Measurements from ENCODE around the gene RIC3. TPM values are rescaled to one million over a fixed set of nuclear protein-coding genes. Genes with fewer than 3 reads are reported as not detected.

The RIC3 gene
- total RNA-seq, 1 experiment from 2014 or later, result not detected

DNA sequence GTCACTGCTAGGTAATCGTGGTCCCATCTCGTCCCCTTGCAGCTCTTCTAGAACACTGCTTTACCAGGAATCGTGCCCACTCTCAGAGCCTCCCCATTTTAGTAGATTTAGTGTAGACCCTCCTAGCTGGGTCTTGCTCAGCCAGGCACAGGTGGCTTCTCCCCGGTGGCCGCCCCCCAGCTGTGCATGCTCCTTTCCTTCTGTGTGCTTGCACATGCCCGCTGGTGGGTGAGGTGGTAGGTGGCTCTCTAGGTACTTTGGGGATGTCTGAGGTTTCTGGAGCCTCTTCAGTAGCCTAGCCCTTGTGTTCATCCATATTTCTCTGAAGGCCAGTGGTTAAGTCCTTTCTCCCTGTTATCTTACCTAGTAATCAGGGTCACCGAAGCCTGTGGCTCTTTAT, 82.3 kb downstream of the RIC3 start:
- no peak overlapping the region for H3K4me3 ChIP-seq (ENCODE audit: low read depth, low read length, poor library complexity, severe bottlenecking)
- CTCF ChIA-PET, result interaction anchor here (1.5 kb wide), 1 partner anchor 80 kb away, joined by 3 read pairs; no protein-coding TSS in a partner anchor
- H3K9me3 ChIP-seq (ENCODE audit: low read depth, low read length, poor library complexity, severe bottlenecking), result no peaks in the 10 kb centered on the region
- no TSS peak for BruUV-seq (replicated peaks)
- H3K4me1 ChIP-seq (ENCODE audit: insufficient read depth, low read length, poor library complexity, severe bottlenecking), result no peaks in the 10 kb centered on the region
- DNase-seq (ENCODE audit: low spot score), result no peak
- H3K27ac ChIP-seq (ENCODE audit: low read depth, low read length, poor library complexity, severe bottlenecking), result no peak overlapping the region
- no peaks in the 10 kb centered on the region for H3K36me3 ChIP-seq (ENCODE audit: insufficient read depth, low read length, poor library complexity, severe bottlenecking)
- no peak for TF ChIP-seq EZH2 (IDR thresholded peaks at IDR 0.05; ENCODE audit: borderline replicate concordance, low read depth, low read length, poor library complexity, severe bottlenecking)
- TF ChIP-seq, protein P1, sequence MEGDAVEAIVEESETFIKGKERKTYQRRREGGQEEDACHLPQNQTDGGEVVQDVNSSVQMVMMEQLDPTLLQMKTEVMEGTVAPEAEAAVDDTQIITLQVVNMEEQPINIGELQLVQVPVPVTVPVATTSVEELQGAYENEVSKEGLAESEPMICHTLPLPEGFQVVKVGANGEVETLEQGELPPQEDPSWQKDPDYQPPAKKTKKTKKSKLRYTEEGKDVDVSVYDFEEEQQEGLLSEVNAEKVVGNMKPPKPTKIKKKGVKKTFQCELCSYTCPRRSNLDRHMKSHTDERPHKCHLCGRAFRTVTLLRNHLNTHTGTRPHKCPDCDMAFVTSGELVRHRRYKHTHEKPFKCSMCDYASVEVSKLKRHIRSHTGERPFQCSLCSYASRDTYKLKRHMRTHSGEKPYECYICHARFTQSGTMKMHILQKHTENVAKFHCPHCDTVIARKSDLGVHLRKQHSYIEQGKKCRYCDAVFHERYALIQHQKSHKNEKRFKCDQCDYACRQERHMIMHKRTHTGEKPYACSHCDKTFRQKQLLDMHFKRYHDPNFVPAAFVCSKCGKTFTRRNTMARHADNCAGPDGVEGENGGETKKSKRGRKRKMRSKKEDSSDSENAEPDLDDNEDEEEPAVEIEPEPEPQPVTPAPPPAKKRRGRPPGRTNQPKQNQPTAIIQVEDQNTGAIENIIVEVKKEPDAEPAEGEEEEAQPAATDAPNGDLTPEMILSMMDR (conservative IDR thresholded peaks at IDR 0.05; ENCODE audit: low read depth, low read length), result no peak
- H3K27me3 ChIP-seq (replicated peaks; ENCODE audit: insufficient read depth, low read depth, low read length, poor library complexity), result peaks cover 7% of the 10 kb centered on the region
- intact Hi-C loops (cut with micrococcal nuclease; ENCODE audit: unreplicated experiment), result no loop called here
- POLR2A ChIA-PET (ENCODE audit: low non-redundant PET), result no interaction called here

DNA sequence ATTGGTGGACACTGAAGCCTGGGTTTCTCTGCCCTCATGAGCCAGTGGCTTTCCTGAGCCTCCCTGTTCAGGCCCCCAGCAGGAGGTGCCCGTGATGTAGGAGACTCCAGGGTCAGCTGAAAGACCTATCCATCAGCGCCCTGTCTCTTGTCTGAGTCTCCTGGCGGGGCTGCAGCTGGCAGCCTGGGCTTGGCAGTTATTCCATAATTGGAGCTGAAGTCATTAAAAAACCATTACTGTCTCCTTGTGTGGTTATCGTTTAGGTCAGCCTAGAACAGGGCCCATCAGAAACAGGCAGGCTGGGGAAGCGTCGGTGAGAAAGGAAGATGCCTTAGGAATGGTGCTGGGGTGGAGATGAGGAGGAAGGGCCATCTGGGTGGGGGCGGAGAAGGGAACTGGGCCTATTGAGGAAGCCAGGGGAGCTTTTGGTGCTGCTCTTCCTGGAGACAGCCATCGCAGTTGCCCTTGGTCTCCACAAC, 82.8 kb downstream of the RIC3 start:
- H3K36me3 ChIP-seq (ENCODE audit: insufficient read depth, low read length, poor library complexity, severe bottlenecking), result no peaks in the 10 kb centered on the region
- TF ChIP-seq, protein P1 (conservative IDR thresholded peaks at IDR 0.05; ENCODE audit: low read depth, low read length), result no peak
- TF ChIP-seq EZH2 (IDR thresholded peaks at IDR 0.05; ENCODE audit: borderline replicate concordance, low read depth, low read length, poor library complexity, severe bottlenecking), result no peak
- no peaks in the 10 kb centered on the region for H3K4me1 ChIP-seq (ENCODE audit: insufficient read depth, low read length, poor library complexity, severe bottlenecking)
- H3K4me3 ChIP-seq (ENCODE audit: low read depth, low read length, poor library complexity, severe bottlenecking), result no peak overlapping the region
- intact Hi-C loops (cut with micrococcal nuclease; ENCODE audit: unreplicated experiment), result no loop called here
- no peak for DNase-seq (ENCODE audit: low spot score)
- no peak overlapping the region for H3K27ac ChIP-seq (ENCODE audit: low read depth, low read length, poor library complexity, severe bottlenecking)
- H3K9me3 ChIP-seq (ENCODE audit: low read depth, low read length, poor library complexity, severe bottlenecking), result no peaks in the 10 kb centered on the region
- H3K27me3 ChIP-seq (replicated peaks; ENCODE audit: insufficient read depth, low read depth, low read length, poor library complexity), result peaks cover 9% of the 10 kb centered on the region
- POLR2A ChIA-PET (ENCODE audit: low non-redundant PET), result no interaction called here
- CTCF ChIA-PET, result interaction anchor here (0.9 to 1.5 kb wide), 2 partner anchors 53 to 80 kb away, joined by 3 read pairs; no protein-coding TSS in a partner anchor
- no TSS peak for BruUV-seq (replicated peaks)

DNA sequence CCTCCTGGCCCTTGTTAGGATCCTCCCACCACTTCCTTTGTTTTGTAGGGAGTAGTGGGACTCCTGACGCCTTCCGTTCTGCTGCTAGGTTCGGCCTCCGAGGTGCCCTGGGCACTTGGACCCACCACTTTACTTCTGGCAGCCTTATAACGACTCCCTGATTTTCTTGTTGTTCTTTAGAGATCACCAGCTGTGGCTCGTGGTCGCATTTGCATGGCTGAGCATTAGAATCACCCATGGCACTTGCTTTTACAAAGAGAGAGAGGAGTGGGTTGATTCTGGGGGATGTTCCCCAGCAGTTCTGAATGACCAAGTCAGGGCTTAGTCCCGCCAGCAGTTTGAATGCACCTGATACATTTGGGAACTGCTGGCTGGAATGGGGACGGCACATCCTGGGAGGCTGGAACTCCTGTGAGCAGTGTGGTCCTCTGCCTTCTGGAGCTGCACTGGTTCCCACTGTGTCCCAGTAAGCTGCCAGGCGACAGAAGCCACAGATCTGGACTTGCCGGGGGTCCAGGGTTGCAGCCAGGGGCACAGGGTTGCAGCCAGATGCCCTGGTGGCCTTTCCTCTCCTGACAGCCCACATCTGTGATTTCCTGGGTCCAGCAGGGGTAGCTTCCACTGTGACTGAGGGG, 83.7 kb downstream of the RIC3 start:
- Histone ChIP-seq H3K4me1 (ENCODE audit: insufficient read depth, low read length, poor library complexity, severe bottlenecking) (no peaks in the 10 kb centered on the region), H3K36me3 (ENCODE audit: insufficient read depth, low read length, poor library complexity, severe bottlenecking) (no peaks in the 10 kb centered on the region), H3K9me3 (ENCODE audit: low read depth, low read length, poor library complexity, severe bottlenecking) (no peaks in the 10 kb centered on the region), H3K4me3 (ENCODE audit: low read depth, low read length, poor library complexity, severe bottlenecking) (no peak overlapping the region), H3K27me3 (replicated peaks; ENCODE audit: insufficient read depth, low read depth, low read length, poor library complexity) (peaks cover 14% of the 10 kb centered on the region), H3K27ac (ENCODE audit: low read depth, low read length, poor library complexity, severe bottlenecking) (no peak overlapping the region)
- DNase-seq (ENCODE audit: low spot score), result no peak
- intact Hi-C loops (cut with micrococcal nuclease; ENCODE audit: unreplicated experiment), result no loop called here
- BruUV-seq (replicated peaks), result no TSS peak
- CTCF ChIA-PET, result interaction anchor here (0.9 kb wide), 1 partner anchor 52 kb away, joined by 3 read pairs; no protein-coding TSS in a partner anchor
- POLR2A ChIA-PET (ENCODE audit: low non-redundant PET), result no interaction called here
- TF ChIP-seq, protein P1 (conservative IDR thresholded peaks at IDR 0.05; ENCODE audit: low read depth, low read length), result no peak
- TF ChIP-seq EZH2 (IDR thresholded peaks at IDR 0.05; ENCODE audit: borderline replicate concordance, low read depth, low read length, poor library complexity, severe bottlenecking), result no peak
